T-helper 1 cell treated with Interleukin-12 subunit alpha and Interleukin-12 subunit beta and Interleukin-4 antibody, amounts not matched to agents 30 μg/mL and 1 μg/mL, for 36 hours (primary cell): Measurements from ENCODE around the gene CBX2.

Experiments
- H3K27ac Mint-ChIP-seq: one replicate; pipeline ENCODE4 v1.8.0; 2021; ENCODE audit warnings: mild to moderate bottlenecking, mixed read lengths
- H3K27me3 Mint-ChIP-seq: one replicate; pipeline ENCODE4 v1.8.0; 2021; ENCODE audit warnings: low read depth, mixed read lengths
- H3K36me3 Mint-ChIP-seq: one replicate; pipeline ENCODE4 v1.8.0; 2021; ENCODE audit warnings: low read depth, mixed read lengths
- H3K4me1 Mint-ChIP-seq: one replicate; pipeline ENCODE4 v1.8.0; 2021; ENCODE audit warnings: low read depth, mixed read lengths
- H3K4me3 Mint-ChIP-seq: one replicate; pipeline ENCODE4 v1.8.0; 2021; ENCODE audit warnings: mild to moderate bottlenecking, moderate library complexity, mixed read lengths
- H3K9me3 Mint-ChIP-seq: one replicate; pipeline ENCODE4 v1.8.0; 2021; ENCODE audit warnings: mixed read lengths

CBX2 gene

DNA sequence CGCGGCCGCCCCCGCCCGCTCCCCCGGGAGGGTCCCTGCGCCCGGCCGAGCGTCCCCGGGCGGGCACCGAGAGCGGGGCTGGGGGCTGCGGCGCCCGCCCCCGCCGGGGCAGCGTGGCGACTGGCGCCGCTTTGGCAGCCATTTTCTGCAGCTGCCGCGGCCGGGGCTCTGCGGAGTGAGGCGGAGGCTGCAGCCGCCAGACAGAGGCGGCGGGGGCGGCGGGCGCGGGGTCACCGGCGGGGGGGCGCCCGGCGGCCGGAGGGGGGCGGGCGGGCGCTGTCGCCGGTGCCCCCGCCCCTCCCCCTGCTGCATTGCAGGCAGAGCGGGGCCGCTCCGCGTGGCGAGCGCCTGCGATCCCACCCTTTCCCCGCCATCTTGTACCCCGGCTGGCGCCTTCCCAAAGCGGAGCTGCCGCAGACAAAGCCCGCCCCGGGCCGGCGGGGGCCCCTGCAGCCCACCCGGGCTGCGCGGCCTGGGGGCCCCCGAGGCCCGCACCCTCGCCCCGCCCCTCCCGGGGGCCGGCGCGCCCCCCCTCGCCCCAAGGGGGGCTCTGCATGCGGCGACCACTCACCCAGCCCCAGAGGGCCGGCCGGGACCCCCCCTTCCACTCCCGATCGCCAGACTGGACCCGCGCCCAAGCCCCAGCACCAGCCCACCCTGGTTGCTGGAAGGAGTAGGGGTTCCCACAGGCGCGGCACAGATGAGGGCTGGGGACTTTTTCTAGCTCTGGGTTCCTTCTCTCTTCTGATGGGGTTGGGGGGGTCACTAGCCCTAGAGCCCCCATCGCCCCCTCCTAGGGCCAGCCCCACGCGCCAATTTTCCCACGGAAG lies 35.6 kb downstream of the CBX2 start:
- H3K4me1 Mint-ChIP-seq: peaks cover 19% of the 10 kb centered on the region
- H3K27me3 Mint-ChIP-seq: peaks cover 70% of the 10 kb centered on the region
- H3K9me3 Mint-ChIP-seq: no peaks in the 10 kb centered on the region
- H3K36me3 Mint-ChIP-seq: no peaks in the 10 kb centered on the region
- no peak overlapping the region for H3K4me3 Mint-ChIP-seq
- no peak overlapping the region for H3K27ac Mint-ChIP-seq

GRCh38 chr17:79814127-79814973 lies 36.4 kb downstream of the CBX2 start:
- H3K36me3 Mint-ChIP-seq: no peaks in the 10 kb centered on the region
- H3K4me3 Mint-ChIP-seq: peak overlapping the region; percentile 60
- H3K27ac Mint-ChIP-seq: peak overlapping the region; percentile 76
- peaks cover 15% of the 10 kb centered on the region for H3K4me1 Mint-ChIP-seq
- peaks cover 70% of the 10 kb centered on the region for H3K27me3 Mint-ChIP-seq
- no peaks in the 10 kb centered on the region for H3K9me3 Mint-ChIP-seq

GRCh38 chr17:79814974-79815835 lies 37.3 kb downstream of the CBX2 start:
- H3K36me3 Mint-ChIP-seq: no peaks in the 10 kb centered on the region
- H3K27ac Mint-ChIP-seq: no peak overlapping the region
- no peak overlapping the region for H3K4me3 Mint-ChIP-seq
- no peaks in the 10 kb centered on the region for H3K9me3 Mint-ChIP-seq
- peaks cover 15% of the 10 kb centered on the region for H3K4me1 Mint-ChIP-seq
- H3K27me3 Mint-ChIP-seq: peaks cover 73% of the 10 kb centered on the region

- peaks cover 73% of the 10 kb centered on the region for H3K27me3 Mint-ChIP-seq
- H3K4me1 Mint-ChIP-seq: peaks cover 13% of the 10 kb centered on the region
- no peaks in the 10 kb centered on the region for H3K36me3 Mint-ChIP-seq
- no peaks in the 10 kb centered on the region for H3K9me3 Mint-ChIP-seq
- peak overlapping the region; percentile 49 for H3K27ac Mint-ChIP-seq
- no peak overlapping the region for H3K4me3 Mint-ChIP-seq
Observed at GRCh38 chr17:79815836-79816461, 38.0 kb downstream of the CBX2 start.

DNA sequence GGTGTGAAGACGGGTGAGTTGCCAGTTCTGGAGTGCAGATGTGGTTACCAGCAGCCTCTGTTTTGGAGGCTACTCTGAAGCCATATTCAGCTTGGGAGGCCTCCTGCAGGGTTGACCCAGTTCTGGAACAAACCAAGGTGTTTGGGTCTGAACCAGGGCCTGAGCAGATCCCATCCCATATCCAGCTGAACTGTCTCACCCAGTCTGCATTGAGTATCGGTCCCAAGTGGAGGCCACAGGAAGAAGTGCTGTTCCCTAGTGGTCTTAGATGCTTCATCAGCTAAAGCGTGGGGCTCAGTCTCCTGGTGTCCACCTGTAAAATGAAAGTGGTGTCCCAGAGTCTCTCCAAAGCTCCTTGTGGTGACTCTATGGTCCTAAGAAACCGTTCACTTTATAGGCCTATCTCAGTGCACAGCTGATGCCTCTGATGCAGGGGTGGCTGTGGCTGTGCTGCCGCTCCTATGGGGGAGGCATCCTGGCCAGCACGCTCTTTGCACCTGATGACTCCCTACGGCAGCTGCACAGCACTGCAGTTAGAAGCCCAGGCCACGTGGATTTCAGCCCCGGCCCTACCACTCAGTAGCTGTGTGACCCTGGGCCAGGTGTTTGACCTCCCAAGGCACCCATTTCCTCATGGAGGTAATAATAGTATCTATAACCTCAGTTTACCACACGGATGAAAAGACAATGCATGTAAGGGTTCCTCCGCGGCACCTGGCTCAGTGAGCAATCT lies 40.2 kb downstream of the CBX2 start:
- peaks cover 74% of the 10 kb centered on the region for H3K27me3 Mint-ChIP-seq
- peaks cover 5% of the 10 kb centered on the region for H3K4me1 Mint-ChIP-seq
- no peaks in the 10 kb centered on the region for H3K9me3 Mint-ChIP-seq

GRCh38 chr17:79819085-79819484 lies 41.1 kb downstream of the CBX2 start:
- H3K9me3 Mint-ChIP-seq: no peaks in the 10 kb centered on the region
- no peak overlapping the region for H3K4me3 Mint-ChIP-seq
- H3K27ac Mint-ChIP-seq: no peak overlapping the region
- peaks cover 5% of the 10 kb centered on the region for H3K4me1 Mint-ChIP-seq
- peaks cover 74% of the 10 kb centered on the region for H3K27me3 Mint-ChIP-seq
- H3K36me3 Mint-ChIP-seq: no peaks in the 10 kb centered on the region

More for the DNA sequence above, 40.2 kb downstream of the CBX2 start:
- Mint-ChIP-seq H3K36me3 (no peaks in the 10 kb centered on the region), H3K4me3 (no peak overlapping the region), H3K27ac (no peak overlapping the region)

- Mint-ChIP-seq H3K4me3 (no peak overlapping the region), H3K27ac (no peak overlapping the region), H3K27me3 (peaks cover 72% of the 10 kb centered on the region), H3K36me3 (no peaks in the 10 kb centered on the region), H3K9me3 (no peaks in the 10 kb centered on the region), H3K4me1 (peaks cover 1% of the 10 kb centered on the region)
Observed at GRCh38 chr17:79819534-79820276, 41.8 kb downstream of the CBX2 start.

- Mint-ChIP-seq H3K27ac (no peak overlapping the region), H3K4me3 (no peak overlapping the region), H3K36me3 (no peaks in the 10 kb centered on the region), H3K4me1 (peaks cover 5% of the 10 kb centered on the region), H3K27me3 (peaks cover 71% of the 10 kb centered on the region), H3K9me3 (no peaks in the 10 kb centered on the region)
Observed at GRCh38 chr17:79820959-79821330, 43.0 kb downstream of the CBX2 start.

GRCh38 chr17:79821331-79822095 lies 43.6 kb downstream of the CBX2 start:
- Mint-ChIP-seq H3K4me1 (peaks cover 9% of the 10 kb centered on the region), H3K27ac (no peak overlapping the region), H3K36me3 (no peaks in the 10 kb centered on the region), H3K27me3 (peaks cover 65% of the 10 kb centered on the region), H3K9me3 (no peaks in the 10 kb centered on the region), H3K4me3 (no peak overlapping the region)

DNA sequence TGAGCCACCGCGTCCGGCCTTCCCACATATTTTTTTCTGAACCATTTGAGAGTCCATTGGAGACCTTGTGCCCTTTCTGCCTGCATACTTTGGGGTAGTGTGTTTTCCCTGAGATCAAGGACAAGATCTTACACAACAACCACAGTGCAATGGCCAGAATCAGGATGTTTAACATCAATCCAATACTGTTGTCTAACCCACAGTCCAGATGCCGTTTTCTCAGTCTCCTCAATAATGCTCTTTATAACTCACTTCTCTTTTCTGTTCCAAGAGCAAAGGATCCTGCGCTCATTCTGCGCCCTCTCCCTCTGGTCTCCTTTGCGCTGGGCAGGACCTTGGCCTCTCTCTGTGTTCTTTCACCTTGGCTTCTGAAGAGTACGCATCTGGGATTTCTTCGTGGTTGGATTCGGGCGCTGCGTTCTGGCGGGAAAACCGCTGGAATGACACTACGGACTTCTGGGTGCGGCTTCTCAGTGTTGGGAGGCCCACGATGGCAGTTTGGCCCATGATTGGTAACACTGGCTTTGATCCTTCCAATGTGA lies 44.7 kb downstream of the CBX2 start:
- no peak overlapping the region for H3K4me3 Mint-ChIP-seq
- peaks cover 17% of the 10 kb centered on the region for H3K4me1 Mint-ChIP-seq
- no peak overlapping the region for H3K27ac Mint-ChIP-seq
- no peaks in the 10 kb centered on the region for H3K36me3 Mint-ChIP-seq
- H3K9me3 Mint-ChIP-seq: no peaks in the 10 kb centered on the region
- H3K27me3 Mint-ChIP-seq: peaks cover 54% of the 10 kb centered on the region

DNA sequence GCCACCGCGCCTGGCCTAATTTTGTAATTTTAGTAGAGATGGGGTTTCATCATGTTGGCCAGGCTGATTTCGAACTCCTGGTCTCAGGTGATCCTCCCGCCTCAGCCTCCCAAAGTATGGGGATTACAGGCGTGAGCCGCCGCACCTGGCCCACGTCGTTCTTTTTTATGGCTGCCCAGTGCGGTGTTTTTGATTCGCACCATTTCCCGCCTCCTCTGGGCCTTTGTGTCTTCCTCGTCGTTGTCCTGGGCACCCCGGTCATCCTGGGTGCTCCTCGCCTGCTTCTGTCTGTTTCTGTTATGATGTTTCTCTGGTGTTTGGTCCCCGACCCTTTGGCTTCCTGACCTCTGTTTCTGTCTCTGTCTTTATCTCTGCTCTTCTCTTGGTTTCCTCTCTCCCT lies 46.3 kb downstream of the CBX2 start:
- Mint-ChIP-seq H3K36me3 (no peaks in the 10 kb centered on the region), H3K9me3 (no peaks in the 10 kb centered on the region), H3K27me3 (peaks cover 38% of the 10 kb centered on the region), H3K4me1 (peaks cover 24% of the 10 kb centered on the region), H3K27ac (no peak overlapping the region), H3K4me3 (no peak overlapping the region)

DNA sequence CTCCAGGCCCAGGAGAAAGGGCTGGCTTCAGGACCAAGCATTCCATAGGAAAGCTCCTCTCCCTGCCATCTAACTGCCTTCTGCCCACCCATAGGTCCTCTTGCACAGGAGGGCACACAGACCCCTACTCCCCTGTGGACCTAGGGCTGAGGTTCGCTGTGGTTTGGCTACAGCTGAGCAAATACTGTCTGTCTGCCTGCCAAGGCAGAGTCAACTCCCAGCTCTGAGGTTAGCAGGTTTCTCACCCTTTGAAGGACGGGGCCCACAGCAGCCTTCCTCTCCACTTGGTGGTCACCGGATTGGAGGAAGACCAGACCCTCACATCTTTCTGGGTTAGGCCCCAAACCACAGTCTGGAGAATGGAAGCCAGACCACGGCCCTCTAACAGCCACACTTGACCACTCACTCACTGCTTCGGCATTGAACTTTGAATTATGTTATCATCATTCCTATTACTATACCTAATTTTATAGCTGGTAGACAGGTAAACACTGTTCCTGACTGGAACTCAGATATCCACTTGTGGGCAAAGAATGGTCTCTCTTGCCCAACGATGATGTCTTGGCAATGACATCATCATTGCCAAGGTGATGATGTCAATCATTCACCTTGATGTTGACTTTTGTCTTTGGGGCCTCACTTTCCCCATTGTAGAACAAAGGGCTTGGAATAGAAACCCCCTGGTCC lies 47.1 kb downstream of the CBX2 start:
- no peaks in the 10 kb centered on the region for H3K9me3 Mint-ChIP-seq

More for the DNA sequence above, 47.1 kb downstream of the CBX2 start:
- peaks cover 24% of the 10 kb centered on the region for H3K4me1 Mint-ChIP-seq
- H3K27me3 Mint-ChIP-seq: peaks cover 30% of the 10 kb centered on the region
- no peaks in the 10 kb centered on the region for H3K36me3 Mint-ChIP-seq
- H3K4me3 Mint-ChIP-seq: no peak overlapping the region
- no peak overlapping the region for H3K27ac Mint-ChIP-seq
